Neural progenitor cell (in vitro differentiated cells): ENCODE measurements around the gene PRKCA. TPM values are rescaled to one million over a fixed set of nuclear protein-coding genes. Genes with fewer than 3 reads are reported as not detected.

Source experiments
- DNase-seq: peaks from one replicate; pipeline ENCODE4 v3.0.0-alpha.2; 2016; ENCODE audit warnings: low spot score
- H2AFZ ChIP-seq: fragments of 200-600 bp; sonication (generic); replicated peaks from 2 replicates; pipeline ENCODE4 v1.6.1; 2016; ENCODE audit warnings: antibody characterized with exemption
- H3F3A ChIP-seq: fragments of 200-600 bp; sonication (generic); 2 replicates; pipeline ENCODE4 v1.6.1; 2016; ENCODE audit warnings: antibody characterized with exemption, low read depth
- H3K27ac ChIP-seq: fragments of 200-600 bp; sonication (generic); 2 replicates; pipeline ENCODE4 v1.5.1; 2016; ENCODE audit warnings: mild to moderate bottlenecking
- H3K27me3 ChIP-seq: fragments of 200-600 bp; sonication (generic); 2 replicates; pipeline ENCODE4 v1.6.1; 2016; ENCODE audit warnings: mild to moderate bottlenecking, moderate library complexity
- H3K36me3 ChIP-seq: fragments of 200-600 bp; sonication (generic); 2 replicates; pipeline ENCODE4 v1.5.1; 2016
- H3K4me1 ChIP-seq: fragments of 200-600 bp; sonication (generic); 2 replicates; pipeline ENCODE4 v1.6.1; 2016; ENCODE audit warnings: mixed run types
- H3K4me2 ChIP-seq: fragments of 200-600 bp; sonication (generic); 2 replicates; pipeline ENCODE4 v1.6.1; 2016
- H3K4me3 ChIP-seq: fragments of 200-600 bp; sonication (generic); 2 replicates; pipeline ENCODE4 v1.5.1; 2016
- H3K79me2 ChIP-seq: fragments of 200-600 bp; sonication (generic); 2 replicates; pipeline ENCODE4 v1.6.1; 2016; ENCODE audit warnings: low read depth
- H3K9ac ChIP-seq: fragments of 200-600 bp; sonication (generic); 2 replicates; pipeline ENCODE4 v1.6.1; 2016
- H3K9me3 ChIP-seq: fragments of 200-600 bp; sonication (generic); 2 replicates; pipeline ENCODE4 v1.5.1; 2016; ENCODE audit warnings: low read depth
- H4K20me1 ChIP-seq: fragments of 200-600 bp; sonication (generic); 2 replicates; pipeline ENCODE4 v1.6.1; 2016; ENCODE audit warnings: low read depth
- H3K27ac Mint-ChIP-seq: 3 replicates; pipeline ENCODE4 v1.8.0; 2021; ENCODE audit warnings: mixed read lengths
- H3K27me3 Mint-ChIP-seq: 2 replicates; pipeline ENCODE4 v1.8.0; 2022; ENCODE audit warnings: low read depth, mild to moderate bottlenecking, inconsistent platforms, moderate library complexity, mixed read lengths; ENCODE audit not compliant: insufficient read depth
- H3K36me3 Mint-ChIP-seq: 3 replicates; pipeline ENCODE4 v1.8.0; 2021; ENCODE audit warnings: mixed read lengths
- H3K4me1 Mint-ChIP-seq: 3 replicates; pipeline ENCODE4 v1.8.0; 2021; ENCODE audit warnings: mixed read lengths
- H3K4me3 Mint-ChIP-seq: 3 replicates; pipeline ENCODE4 v1.8.0; 2021; ENCODE audit warnings: mild to moderate bottlenecking, moderate library complexity, mixed read lengths
- H3K9me3 Mint-ChIP-seq: 3 replicates; pipeline ENCODE4 v1.8.0; 2020; ENCODE audit warnings: mixed read lengths
- EZH2 ChIP-seq: fragments of 200-600 bp; sonication (generic); IDR thresholded peaks from 2 replicates; pipeline ENCODE4 v1.6.1; 2017; ENCODE audit warnings: antibody characterized with exemption, mild to moderate bottlenecking, moderate library complexity
- EZH2phosphoT487 ChIP-seq: fragments of 200-600 bp; sonication (generic); IDR thresholded peaks from 2 replicates; pipeline ENCODE4 v1.6.1; 2017; ENCODE audit warnings: antibody characterized with exemption
- total RNA-seq: library from RNA; depleted of rRNA; stranded (reverse); fragments of >200 nt; gene quantifications from 2 replicates; pipeline ENCODE4 v1.2.3, GENCODE V29; 2015; ENCODE audit warnings: low replicate concordance
- TF ChIP-seq, protein P1 (sequence below): fragments of 200-600 bp; sonication (generic); IDR thresholded peaks from 2 replicates; pipeline ENCODE4 v1.5.1; 2017; ENCODE audit warnings: antibody characterized with exemption, mild to moderate bottlenecking

Gene PRKCA
- total RNA-seq, 1 donor from 2014 or later = 2.1 TPM

DNA sequence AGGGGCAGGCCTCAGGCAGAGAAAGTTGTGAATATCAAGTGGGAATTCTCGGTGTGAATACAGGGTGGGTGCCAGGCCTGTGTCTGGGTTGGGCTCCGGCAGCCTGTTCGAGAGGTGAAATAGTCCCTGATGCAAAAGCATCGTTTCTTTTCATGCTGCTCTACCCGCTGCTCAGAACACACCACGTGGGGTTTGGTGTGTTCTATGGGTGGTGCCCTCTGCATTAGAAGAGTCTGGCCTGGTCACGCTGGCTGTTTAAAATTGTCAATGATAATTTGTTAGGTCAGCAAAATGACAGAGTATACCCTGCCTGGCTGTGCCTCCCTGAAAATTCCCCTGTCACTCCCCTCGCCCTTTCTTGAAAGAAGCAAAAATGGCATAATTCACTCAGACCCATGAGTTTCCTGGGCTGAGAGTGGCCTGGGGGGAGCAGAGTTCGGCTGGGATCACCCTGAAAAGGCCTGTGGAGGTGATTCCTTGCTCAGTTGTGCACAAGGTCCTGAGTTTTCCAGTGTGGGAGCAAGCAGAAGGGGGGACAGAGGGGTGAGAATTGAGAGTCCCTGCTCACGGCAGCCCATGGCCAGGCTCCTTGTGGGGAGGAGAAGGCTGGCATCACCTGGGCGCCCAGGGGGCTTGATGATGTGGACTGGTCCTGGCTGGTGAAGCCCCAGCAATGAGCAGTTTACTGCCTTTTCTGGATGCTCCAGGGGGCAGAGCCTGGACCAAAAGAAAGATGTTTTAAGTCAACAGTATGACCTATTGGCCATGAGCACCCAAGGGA, 535.7 kb downstream of the PRKCA start:
- Histone ChIP-seq H4K20me1 (peaks cover 15% of the 10 kb centered on the region), H3K4me1 (peaks cover 3% of the 10 kb centered on the region), H3K9me3 (no peaks in the 10 kb centered on the region), H3K4me3 (no peak overlapping the region), H2AFZ (no peak overlapping the region), H3K79me2 (no peaks in the 10 kb centered on the region), H3K4me2 (no peak overlapping the region), H3K36me3 (no peaks in the 10 kb centered on the region), H3K9ac (no peak overlapping the region), H3F3A (no peaks in the 10 kb centered on the region), H3K27ac (no peak overlapping the region), H3K27me3 (peaks cover 47% of the 10 kb centered on the region)
- TF ChIP-seq EZH2phosphoT487 (no peak), EZH2 (no peak)
- TF ChIP-seq, protein P1, sequence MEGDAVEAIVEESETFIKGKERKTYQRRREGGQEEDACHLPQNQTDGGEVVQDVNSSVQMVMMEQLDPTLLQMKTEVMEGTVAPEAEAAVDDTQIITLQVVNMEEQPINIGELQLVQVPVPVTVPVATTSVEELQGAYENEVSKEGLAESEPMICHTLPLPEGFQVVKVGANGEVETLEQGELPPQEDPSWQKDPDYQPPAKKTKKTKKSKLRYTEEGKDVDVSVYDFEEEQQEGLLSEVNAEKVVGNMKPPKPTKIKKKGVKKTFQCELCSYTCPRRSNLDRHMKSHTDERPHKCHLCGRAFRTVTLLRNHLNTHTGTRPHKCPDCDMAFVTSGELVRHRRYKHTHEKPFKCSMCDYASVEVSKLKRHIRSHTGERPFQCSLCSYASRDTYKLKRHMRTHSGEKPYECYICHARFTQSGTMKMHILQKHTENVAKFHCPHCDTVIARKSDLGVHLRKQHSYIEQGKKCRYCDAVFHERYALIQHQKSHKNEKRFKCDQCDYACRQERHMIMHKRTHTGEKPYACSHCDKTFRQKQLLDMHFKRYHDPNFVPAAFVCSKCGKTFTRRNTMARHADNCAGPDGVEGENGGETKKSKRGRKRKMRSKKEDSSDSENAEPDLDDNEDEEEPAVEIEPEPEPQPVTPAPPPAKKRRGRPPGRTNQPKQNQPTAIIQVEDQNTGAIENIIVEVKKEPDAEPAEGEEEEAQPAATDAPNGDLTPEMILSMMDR = no peak
- peaks cover 15% of the 10 kb centered on the region for H3K4me1 Mint-ChIP-seq
- DNase-seq = no peak
- peaks cover 33% of the 10 kb centered on the region for H3K27me3 Mint-ChIP-seq
- H3K9me3 Mint-ChIP-seq = no peaks in the 10 kb centered on the region
- no peaks in the 10 kb centered on the region for H3K36me3 Mint-ChIP-seq
- H3K27ac Mint-ChIP-seq = no peak overlapping the region
- no peak overlapping the region for H3K4me3 Mint-ChIP-seq

DNA sequence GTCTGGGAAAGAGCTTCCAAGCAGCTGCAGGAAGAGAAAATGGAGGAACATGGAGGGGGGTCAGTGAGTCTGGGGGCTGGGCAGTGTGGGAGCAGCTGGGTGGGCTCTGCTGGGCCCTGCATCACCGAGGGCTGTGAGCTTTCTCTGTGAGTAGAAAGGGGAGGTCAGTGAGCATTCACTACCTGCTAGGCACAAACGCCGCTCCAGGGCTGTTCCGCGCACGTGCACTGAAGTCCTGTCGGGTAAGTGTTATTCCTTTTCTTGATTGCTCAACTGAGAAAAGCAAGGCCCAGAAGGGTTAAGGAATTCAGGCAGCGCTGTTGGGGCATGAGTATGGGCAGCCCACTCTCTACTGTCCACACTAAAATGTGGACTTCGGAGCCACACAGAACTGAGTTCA, 537.2 kb downstream of the PRKCA start:
- H3F3A ChIP-seq = no peaks in the 10 kb centered on the region
- no peaks in the 10 kb centered on the region for H3K9me3 Mint-ChIP-seq
- H2AFZ ChIP-seq = no peak overlapping the region
- TF ChIP-seq EZH2 (no peak), EZH2phosphoT487 (no peak)
- TF ChIP-seq, protein P1 = no peak
- no peaks in the 10 kb centered on the region for H3K36me3 Mint-ChIP-seq
- H3K9me3 ChIP-seq = no peaks in the 10 kb centered on the region
- H4K20me1 ChIP-seq = peaks cover 15% of the 10 kb centered on the region
- no peak overlapping the region for H3K4me3 ChIP-seq
- H3K9ac ChIP-seq = no peak overlapping the region
- H3K27me3 ChIP-seq = peaks cover 31% of the 10 kb centered on the region
- H3K4me1 ChIP-seq = peaks cover 3% of the 10 kb centered on the region
- peaks cover 7% of the 10 kb centered on the region for H3K4me1 Mint-ChIP-seq
- no peaks in the 10 kb centered on the region for H3K36me3 ChIP-seq
- no peaks in the 10 kb centered on the region for H3K79me2 ChIP-seq
- no peak overlapping the region for H3K27ac ChIP-seq
- no peak overlapping the region for H3K4me2 ChIP-seq
- DNase-seq = no peak
- no peak overlapping the region for H3K27ac Mint-ChIP-seq
- no peak overlapping the region for H3K4me3 Mint-ChIP-seq
- peaks cover 22% of the 10 kb centered on the region for H3K27me3 Mint-ChIP-seq

DNA sequence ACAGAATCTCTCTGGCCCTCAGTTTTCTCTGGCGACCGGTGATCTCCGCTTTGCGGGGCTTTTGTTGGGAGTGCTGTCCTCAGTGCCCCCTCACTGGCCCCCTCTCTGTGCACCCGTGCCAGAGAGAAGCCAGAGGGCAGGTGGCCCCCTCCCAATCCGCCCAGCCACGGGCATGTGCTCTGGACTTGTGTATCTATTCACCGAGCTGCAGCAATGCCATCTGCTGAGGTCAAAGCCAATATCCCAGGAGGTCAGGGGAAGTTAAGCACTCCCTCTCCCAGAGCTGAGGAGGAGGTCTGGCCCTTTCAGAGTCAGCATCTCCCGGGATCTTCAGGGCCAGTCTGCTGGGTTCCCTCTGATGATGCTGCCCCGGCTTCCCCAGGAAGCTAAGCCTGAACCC, 537.6 kb downstream of the PRKCA start:
- H3K27ac Mint-ChIP-seq = no peak overlapping the region
- Histone ChIP-seq H2AFZ (no peak overlapping the region), H3K9me3 (no peaks in the 10 kb centered on the region), H4K20me1 (peaks cover 14% of the 10 kb centered on the region), H3K4me3 (no peak overlapping the region), H3K27me3 (peaks cover 27% of the 10 kb centered on the region), H3K27ac (no peak overlapping the region), H3F3A (no peaks in the 10 kb centered on the region), H3K36me3 (no peaks in the 10 kb centered on the region), H3K4me2 (no peak overlapping the region), H3K9ac (no peak overlapping the region), H3K4me1 (no peaks in the 10 kb centered on the region), H3K79me2 (no peaks in the 10 kb centered on the region)
- H3K9me3 Mint-ChIP-seq = no peaks in the 10 kb centered on the region
- TF ChIP-seq, protein P1 = no peak
- TF ChIP-seq EZH2 = no peak
- TF ChIP-seq EZH2phosphoT487 = no peak
- H3K4me3 Mint-ChIP-seq = no peak overlapping the region
- H3K4me1 Mint-ChIP-seq = peaks cover 7% of the 10 kb centered on the region
- H3K27me3 Mint-ChIP-seq = peaks cover 22% of the 10 kb centered on the region
- DNase-seq = no peak
- no peaks in the 10 kb centered on the region for H3K36me3 Mint-ChIP-seq
